Endodermal cell (in vitro differentiated cells): ENCODE data around the gene IFNL2. TPM values are rescaled to one million over a fixed set of nuclear protein-coding genes. Genes with fewer than 3 reads are reported as not detected.

Experiments used
- DNase-seq: peaks from one replicate; pipeline ENCODE4 v3.0.0-alpha.2; 2017
- H3K27ac ChIP-seq: 2 replicates; pipeline ENCODE4 v1.5.1; 2013; ENCODE audit warnings: mild to moderate bottlenecking, low read depth, low read length, moderate library complexity
- H3K27me3 ChIP-seq: 2 replicates; pipeline ENCODE4 v1.6.1; 2013; ENCODE audit warnings: mild to moderate bottlenecking, low read length, moderate library complexity; ENCODE audit not compliant: insufficient read depth, control insufficient read depth, poor library complexity, severe bottlenecking
- H3K36me3 ChIP-seq: 2 replicates; pipeline ENCODE4 v1.7.0; 2013; ENCODE audit warnings: mild to moderate bottlenecking, low read length, moderate library complexity; ENCODE audit not compliant: control insufficient read depth, insufficient read depth
- H3K4me1 ChIP-seq: one replicate; pipeline ENCODE4 v1.7.0; 2013; ENCODE audit warnings: low read length; ENCODE audit not compliant: control insufficient read depth, insufficient read depth
- H3K4me3 ChIP-seq: 2 replicates; pipeline ENCODE4 v1.5.1; 2013; ENCODE audit warnings: mild to moderate bottlenecking, low read length, moderate library complexity
- H3K9ac ChIP-seq: 2 replicates; pipeline ENCODE4 v1.6.1; 2013; ENCODE audit warnings: mild to moderate bottlenecking, low read length, moderate library complexity; ENCODE audit not compliant: poor library complexity, severe bottlenecking; ENCODE audit errors: extremely low read depth
- H3K9me3 ChIP-seq: 2 replicates; pipeline ENCODE4 v1.6.1; 2013; ENCODE audit warnings: mild to moderate bottlenecking, low read length, moderate library complexity; ENCODE audit not compliant: control insufficient read depth
- H3K27ac Mint-ChIP-seq: 2 replicates; pipeline ENCODE4 v1.8.0; 2020; ENCODE audit warnings: mixed read lengths
- H3K27me3 Mint-ChIP-seq: 2 replicates; pipeline ENCODE4 v1.8.0; 2021; ENCODE audit warnings: mild to moderate bottlenecking, mixed read lengths; ENCODE audit not compliant: insufficient read depth
- H3K36me3 Mint-ChIP-seq: 2 replicates; pipeline ENCODE4 v1.8.0; 2020; ENCODE audit warnings: low read depth, mixed read lengths
- H3K4me1 Mint-ChIP-seq: 2 replicates; pipeline ENCODE4 v1.8.0; 2020; ENCODE audit warnings: mixed read lengths
- H3K4me3 Mint-ChIP-seq: 2 replicates; pipeline ENCODE4 v1.8.0; 2020; ENCODE audit warnings: mild to moderate bottlenecking, moderate library complexity, mixed read lengths
- H3K9me3 Mint-ChIP-seq: 2 replicates; pipeline ENCODE4 v1.8.0; 2020; ENCODE audit warnings: mild to moderate bottlenecking, mixed read lengths
- CTCF ChIP-seq: fragments of 200-600 bp; sonication (generic); conservative IDR thresholded peaks from 2 replicates; pipeline ENCODE4 v1.5.0; 2021; ENCODE audit warnings: antibody characterized with exemption, mild to moderate bottlenecking
- WGBS, 2 experiments: methylation state at CpG; one replicate each; pipeline versions ENCODE4 v1.1.5 to v1.1.7; 2013; ENCODE audit warnings: missing lambda C conversion rate in 2 of 2, mixed read lengths in 1 of 2; ENCODE audit not compliant: insufficient coverage in 1 of 2, insufficient read length in 1 of 2; 5-methylcytosine and 5-hydroxymethylcytosine counted together
- total RNA-seq, 2 donors: library from RNA; stranded (reverse); fragmentation: NEBNext Ultra II Directional in 1 of 2; extraction: Animal tissue kit (Norgen Biotek cat#: 25700) in 1 of 2; gene quantifications; 2 replicates in 1 of 2; 3 replicates in 1 of 2; pipeline ENCODE4 v1.2.1, GENCODE V29; 2021

The IFNL2 gene
- total RNA-seq, 2 donors from 2014 or later: not detected

GRCh38 chr19:39299832-39300231 lies 31.6 kb downstream of the IFNL2 start:
- no peak overlapping the region for H3K4me3 ChIP-seq
- no peak overlapping the region for H3K9ac ChIP-seq
- no peaks in the 10 kb centered on the region for H3K9me3 Mint-ChIP-seq
- H3K9me3 ChIP-seq: no peaks in the 10 kb centered on the region
- no peaks in the 10 kb centered on the region for H3K36me3 Mint-ChIP-seq
- no peak overlapping the region for H3K27ac Mint-ChIP-seq
- H3K4me3 Mint-ChIP-seq: no peak overlapping the region
- no peak overlapping the region for H3K27ac ChIP-seq
- TF ChIP-seq CTCF: no peak
- H3K27me3 ChIP-seq: peaks cover 2% of the 10 kb centered on the region
- DNase-seq: no peak
- peaks cover 2% of the 10 kb centered on the region for H3K4me1 Mint-ChIP-seq
- H3K36me3 ChIP-seq: no peaks in the 10 kb centered on the region
- H3K27me3 Mint-ChIP-seq: peaks cover 23% of the 10 kb centered on the region
- WGBS, 2 experiments: 87 to 89% methylated on average over 5 to 10 of the region's 10 CpGs
- H3K4me1 ChIP-seq: no peaks in the 10 kb centered on the region

- H3K27ac Mint-ChIP-seq: no peak overlapping the region
Observed at GRCh38 chr19:39301021-39301420, 32.8 kb downstream of the IFNL2 start.

GRCh38 chr19:39301562-39301961 lies 33.4 kb downstream of the IFNL2 start:
- Histone ChIP-seq H3K4me3 (no peak overlapping the region), H3K27me3 (peaks cover 19% of the 10 kb centered on the region), H3K27ac (no peak overlapping the region), H3K36me3 (no peaks in the 10 kb centered on the region), H3K9ac (no peak overlapping the region), H3K4me1 (no peaks in the 10 kb centered on the region), H3K9me3 (no peaks in the 10 kb centered on the region)
- TF ChIP-seq CTCF: no peak
- peaks cover 2% of the 10 kb centered on the region for H3K4me1 Mint-ChIP-seq
- DNase-seq: no peak
- 93% methylated on average over 2 of the region's 3 CpGs; no CpG with 5 or more reads in 1 of the 2 experiments for WGBS, 2 experiments
- no peaks in the 10 kb centered on the region for H3K9me3 Mint-ChIP-seq
- H3K27ac Mint-ChIP-seq: no peak overlapping the region
- H3K27me3 Mint-ChIP-seq: peaks cover 38% of the 10 kb centered on the region
- no peaks in the 10 kb centered on the region for H3K36me3 Mint-ChIP-seq
- no peak overlapping the region for H3K4me3 Mint-ChIP-seq

More at GRCh38 chr19:39301021-39301420, 32.8 kb downstream of the IFNL2 start:
- H3K27me3 ChIP-seq: peaks cover 14% of the 10 kb centered on the region
- Mint-ChIP-seq H3K9me3 (no peaks in the 10 kb centered on the region), H3K27me3 (peaks cover 35% of the 10 kb centered on the region), H3K4me1 (peaks cover 2% of the 10 kb centered on the region), H3K36me3 (no peaks in the 10 kb centered on the region), H3K4me3 (no peak overlapping the region)
- H3K36me3 ChIP-seq: no peaks in the 10 kb centered on the region
- no peak overlapping the region for H3K9ac ChIP-seq
- H3K4me3 ChIP-seq: no peak overlapping the region
- H3K27ac ChIP-seq: no peak overlapping the region
- H3K4me1 ChIP-seq: no peaks in the 10 kb centered on the region
- H3K9me3 ChIP-seq: no peaks in the 10 kb centered on the region
- no peak for TF ChIP-seq CTCF
- no peak for DNase-seq
- 85 to 98% methylated on average over 3 of the region's 4 CpGs for WGBS, 2 experiments
